Inferior parietal cortex (tissue), 1 donor: Measurements from ENCODE around the gene UGT1A7.

Experiments used
- DNase-seq: peaks from one replicate; pipeline ENCODE4 v3.0.0-alpha.2; 2016; ENCODE audit errors: extremely low spot score

The UGT1A7 gene

GRCh38 chr2:233817361-233817911, 135.7 kb downstream of the UGT1A7 start:
- DNase-seq, result no peak

DNA sequence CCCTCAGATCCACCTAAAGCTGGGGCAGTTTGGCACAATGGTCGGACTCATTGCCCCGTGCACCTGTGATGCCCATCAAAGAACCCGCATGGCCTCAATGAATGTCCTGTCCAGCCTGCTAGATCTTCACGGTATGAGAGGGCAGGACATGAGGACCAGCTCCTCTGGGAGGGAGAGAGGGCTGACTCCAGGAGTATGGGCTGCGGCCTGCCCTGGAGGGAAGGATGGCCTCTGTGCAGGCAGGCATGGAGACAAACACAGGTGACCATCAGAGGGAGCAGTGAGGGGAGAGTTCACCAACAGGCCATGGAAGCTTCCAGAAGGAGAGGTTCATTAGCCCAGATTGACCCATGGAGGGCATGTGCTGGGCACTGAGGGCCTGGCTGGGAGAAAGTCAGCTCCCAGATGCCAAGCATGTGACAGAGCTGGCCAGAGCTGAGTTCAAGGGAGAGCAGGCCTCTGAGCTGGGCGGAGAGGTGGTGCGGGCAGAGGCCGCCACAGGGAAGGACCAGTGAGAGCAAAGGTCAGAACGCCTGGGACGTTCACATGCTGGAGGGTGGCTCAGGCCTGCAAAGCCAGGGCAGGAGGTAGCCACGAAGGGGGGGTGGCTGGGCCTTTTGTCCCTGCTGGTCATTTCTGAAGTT, 136.4 kb downstream of the UGT1A7 start:
- no peak for DNase-seq

- DNase-seq, result no peak
Observed at GRCh38 chr2:233818639-233819621, 137.2 kb downstream of the UGT1A7 start.

DNA sequence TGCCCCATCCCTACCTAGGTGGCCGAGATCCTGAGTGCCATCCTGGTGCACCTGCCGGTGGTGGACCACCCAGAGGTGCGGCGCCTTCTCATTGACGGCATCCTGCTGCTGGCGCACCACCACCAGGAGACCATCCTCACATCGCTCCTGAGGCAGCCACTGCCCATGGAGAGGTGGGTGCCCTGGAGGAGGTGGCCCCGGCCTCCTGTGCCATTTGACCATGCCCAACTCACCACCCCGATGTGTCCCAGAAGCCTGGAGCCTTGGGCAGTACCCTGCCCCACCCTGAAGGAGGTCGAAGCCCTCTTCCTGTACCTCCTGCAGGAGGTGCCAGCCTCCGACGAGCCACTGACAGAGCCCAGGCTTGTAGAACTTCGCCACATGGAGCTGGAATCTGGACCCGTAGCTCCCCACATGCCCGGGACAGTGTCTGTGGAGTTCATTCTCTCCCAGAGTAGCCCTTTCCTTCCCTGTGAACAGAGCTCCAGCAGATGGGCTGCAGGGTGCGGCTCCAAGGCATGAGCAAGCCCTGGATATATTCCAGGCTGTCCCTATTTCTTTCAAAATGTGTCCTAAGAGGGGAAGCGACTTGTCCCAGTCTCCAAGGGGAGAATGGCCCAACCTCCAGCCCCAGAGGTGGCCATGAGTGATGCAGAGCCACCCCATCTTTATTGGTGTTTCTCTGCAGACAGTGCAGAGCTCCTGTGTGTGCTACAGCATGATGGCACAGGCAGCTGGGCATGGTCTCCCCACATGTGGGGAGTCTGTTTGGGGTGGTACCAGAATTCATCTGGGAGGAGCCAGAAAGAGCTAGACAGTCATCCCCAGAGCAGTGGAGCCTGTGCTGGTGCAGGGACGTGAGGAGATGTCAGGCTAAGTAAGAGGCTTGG, 138.4 kb downstream of the UGT1A7 start:
- no peak for DNase-seq

GRCh38 chr2:233820774-233821105, 139.0 kb downstream of the UGT1A7 start:
- DNase-seq, result no peak

DNA sequence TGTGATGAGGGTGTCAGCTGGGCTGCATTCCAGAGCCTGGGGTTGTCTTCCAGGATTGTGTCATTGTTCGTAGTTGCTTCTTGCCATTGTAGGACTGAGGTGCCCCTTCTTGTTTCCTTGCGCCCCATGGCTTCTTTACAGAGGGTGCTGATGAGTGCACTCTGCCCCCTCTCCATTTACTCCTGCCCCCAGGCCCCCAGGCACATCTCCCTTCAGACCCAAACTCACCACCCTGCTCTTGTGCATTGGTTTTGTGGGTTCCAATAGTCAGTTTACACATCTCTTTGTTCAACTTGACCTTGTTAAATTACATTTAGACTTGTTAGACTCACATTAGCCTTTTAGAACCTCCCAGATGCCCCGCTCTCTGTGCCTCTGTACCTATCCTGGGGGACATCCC, 139.5 kb downstream of the UGT1A7 start:
- DNase-seq, result no peak

GRCh38 chr2:233821709-233822100, 140.0 kb downstream of the UGT1A7 start:
- no peak for DNase-seq

- no peak for DNase-seq
Observed at GRCh38 chr2:233822101-233822771, 140.5 kb downstream of the UGT1A7 start.
